HFFc6 (cell line): ENCODE results near the gene PRKCH. TPM values are rescaled to one million over a fixed set of nuclear protein-coding genes. Genes with fewer than 3 reads are reported as not detected.

Source experiments
- DNase-seq: peaks from one replicate; pipeline ENCODE4 v3.0.0-alpha.2; 2018
- H3K27ac Mint-ChIP-seq: 2 replicates; pipeline ENCODE4 v1.8.0; 2020; ENCODE audit warnings: mild to moderate bottlenecking, mixed read lengths
- H3K27me3 Mint-ChIP-seq: 2 replicates; pipeline ENCODE4 v1.8.0; 2021; ENCODE audit warnings: mild to moderate bottlenecking, moderate library complexity, mixed read lengths; ENCODE audit not compliant: insufficient read depth
- H3K36me3 Mint-ChIP-seq: 2 replicates; pipeline ENCODE4 v1.8.0; 2021; ENCODE audit warnings: low read depth, mixed read lengths
- H3K4me1 Mint-ChIP-seq: 2 replicates; pipeline ENCODE4 v1.8.0; 2020; ENCODE audit warnings: low read depth, mixed read lengths
- H3K4me3 Mint-ChIP-seq: 2 replicates; pipeline ENCODE4 v1.8.0; 2020; ENCODE audit warnings: mild to moderate bottlenecking, moderate library complexity, mixed read lengths
- H3K9me3 Mint-ChIP-seq: 2 replicates; pipeline ENCODE4 v1.8.0; 2020; ENCODE audit warnings: mild to moderate bottlenecking, mixed read lengths
- total RNA-seq, 6 experiments: library from RNA; stranded (reverse); fragmentation: NEBNext Ultra II Directional; extraction: Animal tissue kit (Norgen Biotek cat#: 25700); gene quantifications; 2 replicates in 1 of 6; 3 replicates in 5 of 6; pipeline ENCODE4 v1.2.3, GENCODE V29; 2021
- TF ChIP-seq, protein P1 (sequence below): fragments of 200-600 bp; sonication (generic); IDR thresholded peaks from 2 replicates; pipeline ENCODE4 v1.5.0; 2021; ENCODE audit warnings: antibody characterized with exemption, mild to moderate bottlenecking

PRKCH gene
- total RNA-seq, 6 experiments from 2014 or later: 0.17 to 1.2 (median 0.35) TPM

DNA sequence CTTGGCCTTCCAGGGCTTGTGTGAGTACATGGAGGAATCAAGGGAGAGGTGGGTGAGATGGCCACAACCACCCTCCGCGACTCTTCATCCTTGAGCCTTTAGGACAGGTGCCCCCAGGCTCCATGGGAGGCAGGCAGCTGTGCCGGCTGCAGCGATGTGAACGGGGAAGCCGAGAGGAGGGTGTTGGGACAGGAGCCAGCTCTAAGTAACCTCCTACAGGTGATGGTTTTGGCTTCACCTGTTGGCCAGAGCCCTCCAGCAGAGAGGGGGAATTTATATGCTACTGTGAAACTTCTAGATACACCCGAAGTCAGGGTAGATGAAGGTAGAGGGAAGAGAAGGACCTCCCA, 241.8 kb downstream of the PRKCH start:
- peak overlapping the region; percentile 96 for H3K27ac Mint-ChIP-seq
- DNase-seq: no peak
- H3K4me1 Mint-ChIP-seq: peaks cover 90% of the 10 kb centered on the region
- TF ChIP-seq, protein P1, sequence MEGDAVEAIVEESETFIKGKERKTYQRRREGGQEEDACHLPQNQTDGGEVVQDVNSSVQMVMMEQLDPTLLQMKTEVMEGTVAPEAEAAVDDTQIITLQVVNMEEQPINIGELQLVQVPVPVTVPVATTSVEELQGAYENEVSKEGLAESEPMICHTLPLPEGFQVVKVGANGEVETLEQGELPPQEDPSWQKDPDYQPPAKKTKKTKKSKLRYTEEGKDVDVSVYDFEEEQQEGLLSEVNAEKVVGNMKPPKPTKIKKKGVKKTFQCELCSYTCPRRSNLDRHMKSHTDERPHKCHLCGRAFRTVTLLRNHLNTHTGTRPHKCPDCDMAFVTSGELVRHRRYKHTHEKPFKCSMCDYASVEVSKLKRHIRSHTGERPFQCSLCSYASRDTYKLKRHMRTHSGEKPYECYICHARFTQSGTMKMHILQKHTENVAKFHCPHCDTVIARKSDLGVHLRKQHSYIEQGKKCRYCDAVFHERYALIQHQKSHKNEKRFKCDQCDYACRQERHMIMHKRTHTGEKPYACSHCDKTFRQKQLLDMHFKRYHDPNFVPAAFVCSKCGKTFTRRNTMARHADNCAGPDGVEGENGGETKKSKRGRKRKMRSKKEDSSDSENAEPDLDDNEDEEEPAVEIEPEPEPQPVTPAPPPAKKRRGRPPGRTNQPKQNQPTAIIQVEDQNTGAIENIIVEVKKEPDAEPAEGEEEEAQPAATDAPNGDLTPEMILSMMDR: no peak
- no peaks in the 10 kb centered on the region for H3K36me3 Mint-ChIP-seq
- H3K9me3 Mint-ChIP-seq: no peaks in the 10 kb centered on the region
- peaks cover 1% of the 10 kb centered on the region for H3K27me3 Mint-ChIP-seq
- peak overlapping the region; percentile 78 for H3K4me3 Mint-ChIP-seq

DNA sequence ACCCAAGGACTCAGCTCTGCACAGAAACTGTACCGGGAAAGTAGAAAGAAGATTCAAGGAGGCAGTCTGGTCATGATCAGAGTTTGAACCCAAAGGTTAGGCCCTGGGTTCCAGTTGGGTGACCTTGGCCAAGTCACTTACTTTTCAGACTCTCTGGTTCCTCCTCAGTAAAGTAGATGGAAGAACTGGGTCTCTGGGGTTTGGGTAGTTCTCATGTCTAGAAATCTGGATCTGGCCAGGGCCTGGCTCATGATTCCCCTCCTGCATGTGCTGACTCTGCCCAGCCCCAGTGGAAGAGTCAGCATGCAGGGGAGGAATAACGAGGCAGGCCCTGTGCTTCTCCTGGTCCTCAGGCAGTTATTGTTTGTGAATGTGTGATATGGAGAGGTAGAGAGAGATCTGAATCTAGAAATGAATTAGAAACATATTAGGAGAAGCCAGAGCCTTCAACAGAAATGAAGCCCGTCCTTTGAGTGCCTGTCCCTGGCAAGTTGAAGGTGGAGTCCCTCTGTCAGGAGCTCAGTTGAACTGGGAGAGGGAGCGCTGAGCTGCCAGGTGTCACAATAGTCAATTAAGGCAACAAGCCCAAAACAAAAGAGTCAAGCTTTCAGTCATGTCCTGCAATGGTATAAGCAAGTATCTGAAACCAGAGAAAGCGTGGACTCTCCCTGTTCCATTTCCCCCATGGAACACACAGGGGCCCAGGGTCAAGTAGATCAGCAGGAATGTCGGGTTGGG, 242.7 kb downstream of the PRKCH start:
- peaks cover 1% of the 10 kb centered on the region for H3K27me3 Mint-ChIP-seq
- H3K9me3 Mint-ChIP-seq: no peaks in the 10 kb centered on the region
- DNase-seq: no peak
- peaks cover 95% of the 10 kb centered on the region for H3K4me1 Mint-ChIP-seq
- H3K27ac Mint-ChIP-seq: peak overlapping the region; percentile 96
- TF ChIP-seq, protein P1: no peak
- H3K4me3 Mint-ChIP-seq: peak overlapping the region; percentile 66
- no peaks in the 10 kb centered on the region for H3K36me3 Mint-ChIP-seq

DNA sequence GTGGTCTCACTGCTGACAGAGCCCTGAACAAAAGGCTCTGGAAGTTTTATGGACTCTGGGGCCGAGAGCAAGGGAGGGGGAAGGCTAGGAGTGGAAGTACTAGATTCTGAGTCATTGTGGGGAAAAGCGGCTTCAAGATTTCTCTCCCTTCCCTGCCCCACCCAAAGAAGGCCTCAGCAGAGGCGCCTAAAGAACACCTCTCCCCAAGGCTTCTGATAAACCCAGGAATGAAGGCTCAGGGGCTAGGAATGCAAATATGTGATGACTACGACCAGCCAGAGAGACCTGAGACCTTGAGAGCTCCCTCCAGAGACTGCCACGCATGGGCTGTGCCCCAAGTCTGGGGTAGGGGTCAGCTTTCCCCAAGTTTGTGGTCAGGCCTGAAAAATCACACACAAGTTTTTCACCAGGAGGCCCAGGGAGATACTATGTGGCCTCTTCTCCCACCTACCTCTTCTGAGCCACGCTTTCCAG, 243.3 kb downstream of the PRKCH start:
- H3K4me1 Mint-ChIP-seq: peaks cover 96% of the 10 kb centered on the region
- H3K27me3 Mint-ChIP-seq: peaks cover 1% of the 10 kb centered on the region
- no peaks in the 10 kb centered on the region for H3K9me3 Mint-ChIP-seq
- H3K36me3 Mint-ChIP-seq: no peaks in the 10 kb centered on the region
- peak overlapping the region; percentile 66 for H3K4me3 Mint-ChIP-seq
- peak overlapping the region; percentile 96 for H3K27ac Mint-ChIP-seq
- TF ChIP-seq, protein P1: peak; percentile 18; the same call in 1 of the 2 replicates
- peak; percentile 92 for DNase-seq

DNA sequence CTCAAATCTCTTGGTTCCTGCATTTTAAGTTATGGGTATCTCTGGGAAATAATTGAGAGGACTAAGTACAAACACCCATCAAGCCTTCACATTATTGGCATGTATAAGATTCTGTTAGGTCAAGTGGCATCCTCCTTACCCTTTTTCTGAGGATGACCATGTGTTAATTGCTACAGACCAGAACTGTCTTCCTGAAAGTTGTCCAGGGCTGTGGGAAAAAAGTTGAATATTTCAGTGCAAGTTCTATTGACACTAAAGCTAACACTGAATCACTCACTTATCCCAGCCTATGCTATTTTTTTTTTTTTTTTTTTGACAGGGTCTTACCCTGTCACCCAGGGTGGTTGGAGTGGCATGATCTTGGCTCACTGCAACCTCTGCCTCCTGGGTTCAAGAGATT, 243.8 kb downstream of the PRKCH start:
- peak; percentile 35 for DNase-seq
- no peaks in the 10 kb centered on the region for H3K36me3 Mint-ChIP-seq
- H3K27ac Mint-ChIP-seq: peak overlapping the region; percentile 96
- no peaks in the 10 kb centered on the region for H3K9me3 Mint-ChIP-seq
- peaks cover 1% of the 10 kb centered on the region for H3K27me3 Mint-ChIP-seq
- peaks cover 96% of the 10 kb centered on the region for H3K4me1 Mint-ChIP-seq
- TF ChIP-seq, protein P1: no peak
- peak overlapping the region; percentile 66; the same call in 1 of the 2 replicates for H3K4me3 Mint-ChIP-seq

DNA sequence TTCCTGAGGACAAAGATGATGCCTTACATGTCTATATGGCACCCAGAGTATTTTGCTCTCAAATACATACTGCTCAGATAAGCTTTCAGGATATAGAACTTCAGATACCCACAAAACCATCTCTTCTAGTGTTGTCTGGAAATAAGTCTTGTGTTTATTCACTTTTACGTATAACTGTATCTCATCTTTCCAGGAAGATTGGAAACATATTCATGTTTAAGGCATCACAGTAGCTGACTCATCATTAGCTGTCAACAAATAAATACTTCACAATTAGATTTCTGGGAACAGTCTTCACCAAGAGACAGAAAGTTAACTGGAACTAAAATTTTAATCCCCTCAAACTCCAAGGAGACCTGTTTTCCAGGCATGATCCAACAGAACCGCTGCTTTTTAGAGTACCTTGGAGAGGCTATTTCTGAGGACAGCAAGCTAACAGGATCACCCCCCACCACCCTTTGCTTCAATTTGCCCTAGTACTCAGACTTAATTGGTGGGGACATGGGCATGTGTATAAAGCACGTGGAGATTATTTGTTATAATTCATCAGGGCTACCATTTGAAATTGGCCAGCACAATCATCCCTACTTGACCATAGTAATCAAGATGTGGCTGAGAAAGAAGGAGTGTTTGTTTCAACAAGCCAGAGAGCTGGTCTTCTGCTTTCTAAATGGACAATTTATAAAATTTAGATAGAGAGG, 244.6 kb downstream of the PRKCH start:
- H3K4me1 Mint-ChIP-seq: peaks cover 96% of the 10 kb centered on the region
- TF ChIP-seq, protein P1: no peak
- H3K9me3 Mint-ChIP-seq: no peaks in the 10 kb centered on the region
- H3K27ac Mint-ChIP-seq: peak overlapping the region; percentile 96
- no peaks in the 10 kb centered on the region for H3K36me3 Mint-ChIP-seq
- H3K4me3 Mint-ChIP-seq: peak overlapping the region; percentile 63
- peak; percentile 89 for DNase-seq
- H3K27me3 Mint-ChIP-seq: peaks cover 1% of the 10 kb centered on the region
